ENCODE results near the gene PDE11A.

PDE11A gene

GRCh38 chr2:177830881-177831386, 241.6 kb downstream of the PDE11A start:
- no peak for TF ChIP-seq FOXP2 (optimal IDR thresholded peaks at IDR 0.05; ENCODE audit: borderline replicate concordance, extremely low read depth, extremely low read length, insufficient read depth)
- no peak for TF ChIP-seq SIN3A (IDR thresholded peaks at IDR 0.05; ENCODE audit: borderline replicate concordance, insufficient read depth, low read length)
- no peak for TF ChIP-seq TAF1 (IDR thresholded peaks at IDR 0.05; ENCODE audit: borderline replicate concordance, insufficient read depth, low read length)
- TF ChIP-seq REST (IDR thresholded peaks at IDR 0.05; ENCODE audit: insufficient read depth in 1 of 2, low read depth in 2 of 2, low read length in 2 of 2) = no peak
- TF ChIP-seq POLR2AphosphoS5 (IDR thresholded peaks at IDR 0.05; ENCODE audit: low read depth, low read length) = no peak

DNA sequence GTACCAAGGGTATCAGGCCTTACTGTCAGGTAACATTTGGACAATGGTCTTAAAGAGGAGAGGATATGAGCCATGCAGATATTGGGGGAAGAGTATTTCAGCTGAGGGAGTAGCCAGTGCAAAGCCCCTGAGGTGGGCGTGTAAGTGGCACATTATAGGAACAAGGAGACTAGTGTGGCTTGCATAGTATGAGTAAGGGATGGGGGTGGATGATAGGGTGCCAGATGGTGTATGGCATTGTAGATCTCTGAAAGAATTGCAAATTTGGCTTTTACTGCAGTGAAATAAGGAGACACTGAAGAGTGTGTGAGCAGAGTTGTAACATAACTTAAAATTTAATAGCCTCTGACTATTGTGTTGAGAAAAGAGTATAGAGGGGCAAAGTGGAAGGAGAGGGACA, 244.0 kb downstream of the PDE11A start:
- TF ChIP-seq TAF1 (IDR thresholded peaks at IDR 0.05; ENCODE audit: borderline replicate concordance, insufficient read depth, low read length) = no peak

- TF ChIP-seq FOXP2 (optimal IDR thresholded peaks at IDR 0.05; ENCODE audit: borderline replicate concordance, extremely low read depth, extremely low read length, insufficient read depth) (no peak), SIN3A (IDR thresholded peaks at IDR 0.05; ENCODE audit: borderline replicate concordance, insufficient read depth, low read length) (no peak), REST (IDR thresholded peaks at IDR 0.05; ENCODE audit: insufficient read depth in 1 of 2, low read depth in 2 of 2, low read length in 2 of 2) (no peak), POLR2AphosphoS5 (IDR thresholded peaks at IDR 0.05; ENCODE audit: low read depth, low read length) (no peak), TAF1 (IDR thresholded peaks at IDR 0.05; ENCODE audit: borderline replicate concordance, insufficient read depth, low read length) (no peak)
Observed at GRCh38 chr2:177826897-177827296, 245.7 kb downstream of the PDE11A start.

DNA sequence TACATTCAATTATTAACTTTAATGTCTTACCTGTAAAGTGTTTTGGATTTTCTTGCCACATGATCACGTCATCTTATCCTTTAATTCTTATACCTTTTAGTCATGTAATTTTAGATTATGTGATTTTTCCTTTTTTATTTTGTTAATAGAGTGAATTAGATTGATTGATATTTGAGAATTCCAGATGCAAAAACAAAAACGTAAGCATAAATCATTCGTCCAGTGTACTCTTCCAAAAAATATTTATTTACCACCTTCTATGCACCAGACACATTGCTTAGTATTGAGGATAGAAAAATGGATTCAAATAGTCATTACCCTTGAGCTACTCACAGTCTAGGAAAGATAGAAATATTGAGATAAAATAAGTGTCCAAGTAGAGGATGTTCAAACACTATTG, 249.6 kb downstream of the PDE11A start:
- no peak for TF ChIP-seq FOXP2 (optimal IDR thresholded peaks at IDR 0.05; ENCODE audit: borderline replicate concordance, extremely low read depth, extremely low read length, insufficient read depth)
- no peak for TF ChIP-seq POLR2AphosphoS5 (IDR thresholded peaks at IDR 0.05; ENCODE audit: low read depth, low read length)
- no peak for TF ChIP-seq SIN3A (IDR thresholded peaks at IDR 0.05; ENCODE audit: borderline replicate concordance, insufficient read depth, low read length)
- no peak for TF ChIP-seq TAF1 (IDR thresholded peaks at IDR 0.05; ENCODE audit: borderline replicate concordance, insufficient read depth, low read length)

DNA sequence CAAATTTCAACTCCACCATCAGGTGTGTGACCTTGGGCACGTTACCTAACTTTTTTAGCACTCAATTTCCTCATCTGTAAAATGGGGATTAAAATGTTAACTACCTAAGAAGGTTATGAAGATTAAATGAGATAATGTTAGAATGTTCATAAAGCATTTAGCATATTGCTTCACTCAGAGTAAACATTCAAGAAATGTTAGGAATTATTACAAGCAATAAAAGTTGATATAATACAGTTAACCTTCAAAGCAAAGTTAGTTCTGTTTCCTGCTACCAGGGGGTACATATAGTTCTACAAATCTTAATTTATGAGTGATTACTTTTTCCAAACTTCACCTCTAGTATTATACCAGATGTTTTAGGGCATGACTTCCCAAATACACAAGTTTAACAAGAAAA, 254.2 kb downstream of the PDE11A start:
- TF ChIP-seq POLR2AphosphoS5 (IDR thresholded peaks at IDR 0.05; ENCODE audit: low read depth, low read length) (no peak), TAF1 (IDR thresholded peaks at IDR 0.05; ENCODE audit: borderline replicate concordance, insufficient read depth, low read length) (no peak), REST (IDR thresholded peaks at IDR 0.05; ENCODE audit: insufficient read depth in 1 of 2, low read depth in 2 of 2, low read length in 2 of 2) (no peak), SIN3A (IDR thresholded peaks at IDR 0.05; ENCODE audit: borderline replicate concordance, insufficient read depth, low read length) (no peak), FOXP2 (optimal IDR thresholded peaks at IDR 0.05; ENCODE audit: borderline replicate concordance, extremely low read depth, extremely low read length, insufficient read depth) (no peak)

DNA sequence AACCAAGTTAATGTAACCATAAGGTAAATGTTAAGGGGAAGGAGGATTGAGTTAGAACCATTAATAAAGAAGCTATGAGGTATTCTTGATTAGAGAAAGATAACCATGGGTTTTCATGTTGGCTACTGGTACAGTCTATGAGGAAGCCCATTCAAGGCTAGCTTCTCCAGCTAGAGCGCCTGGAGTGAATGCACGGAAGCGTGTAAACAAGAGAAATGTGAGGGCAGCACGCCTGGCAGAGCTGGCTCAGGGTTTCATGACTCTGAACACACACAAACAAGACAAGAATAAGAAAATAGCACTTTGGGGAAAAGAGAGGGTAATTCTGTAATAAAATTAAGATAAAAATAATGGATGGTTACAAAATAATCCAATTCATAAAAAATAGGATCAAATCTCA, 255.3 kb downstream of the PDE11A start:
- TF ChIP-seq POLR2AphosphoS5 (IDR thresholded peaks at IDR 0.05; ENCODE audit: low read depth, low read length) = no peak
- no peak for TF ChIP-seq FOXP2 (optimal IDR thresholded peaks at IDR 0.05; ENCODE audit: borderline replicate concordance, extremely low read depth, extremely low read length, insufficient read depth)
- no peak for TF ChIP-seq SIN3A (IDR thresholded peaks at IDR 0.05; ENCODE audit: borderline replicate concordance, insufficient read depth, low read length)
- TF ChIP-seq REST (IDR thresholded peaks at IDR 0.05; ENCODE audit: insufficient read depth in 1 of 2, low read depth in 2 of 2, low read length in 2 of 2) = no peak
- no peak for TF ChIP-seq TAF1 (IDR thresholded peaks at IDR 0.05; ENCODE audit: borderline replicate concordance, insufficient read depth, low read length)
